HG03460 (cell line): ENCODE data around the gene TCF4.

Source experiments
- ATAC-seq: cut with Tn5 transposase; IDR thresholded peaks from one replicate; pipeline ENCODE4 v1.9.1; 2021; ENCODE audit not compliant: unreplicated experiment

Gene TCF4

DNA sequence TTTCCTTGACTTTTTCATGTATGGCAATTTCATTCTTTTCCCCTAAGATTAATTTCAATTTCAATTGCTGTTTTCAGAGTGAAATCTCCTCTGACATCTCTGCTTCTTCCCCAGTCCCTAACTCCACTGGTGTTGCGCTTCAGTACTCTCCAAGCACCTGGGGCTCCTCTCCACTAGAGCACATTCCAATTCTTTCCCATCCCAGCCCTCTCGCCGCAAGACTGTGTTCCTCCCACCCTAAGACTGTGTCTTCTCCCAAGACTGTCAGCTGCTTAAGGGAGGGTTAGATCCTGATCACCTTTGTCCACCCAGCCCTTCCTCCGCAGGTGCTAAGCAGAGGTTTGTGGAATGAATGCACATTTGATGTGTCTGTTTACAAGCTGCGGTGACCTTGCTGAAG, 373.0 kb downstream of the TCF4 start:
- no peak for ATAC-seq

- ATAC-seq = no peak
These were observed 373.5 kb downstream of the TCF4 start for GRCh38 chr18:55214534-55214933.

- ATAC-seq = no peak
These were observed 374.4 kb downstream of the TCF4 start for GRCh38 chr18:55213586-55213985.

DNA sequence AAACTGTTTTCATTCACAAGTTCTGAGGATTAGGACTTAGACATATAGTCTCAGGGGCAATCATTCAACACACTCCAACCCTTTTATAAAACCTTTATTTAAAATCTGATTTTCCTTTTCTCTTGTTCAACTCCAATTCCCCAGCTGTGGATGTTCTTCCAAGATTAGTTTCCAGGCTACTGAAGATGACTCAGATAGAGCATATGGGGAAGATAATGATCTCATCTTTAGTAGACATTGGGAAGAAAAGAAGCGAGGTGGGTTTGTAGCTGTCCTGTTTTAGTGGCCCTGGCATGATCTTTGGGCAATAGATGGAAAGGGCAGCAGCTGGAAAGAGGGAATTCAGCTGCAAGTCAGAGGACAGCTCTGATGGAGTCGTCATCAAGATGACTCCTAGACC, 381.1 kb downstream of the TCF4 start:
- no peak for ATAC-seq

GRCh38 chr18:55202232-55202917, 385.6 kb downstream of the TCF4 start:
- ATAC-seq = no peak

GRCh38 chr18:55199291-55199963, 388.6 kb downstream of the TCF4 start:
- no peak for ATAC-seq

GRCh38 chr18:55195863-55196262, 392.1 kb downstream of the TCF4 start:
- ATAC-seq = no peak

DNA sequence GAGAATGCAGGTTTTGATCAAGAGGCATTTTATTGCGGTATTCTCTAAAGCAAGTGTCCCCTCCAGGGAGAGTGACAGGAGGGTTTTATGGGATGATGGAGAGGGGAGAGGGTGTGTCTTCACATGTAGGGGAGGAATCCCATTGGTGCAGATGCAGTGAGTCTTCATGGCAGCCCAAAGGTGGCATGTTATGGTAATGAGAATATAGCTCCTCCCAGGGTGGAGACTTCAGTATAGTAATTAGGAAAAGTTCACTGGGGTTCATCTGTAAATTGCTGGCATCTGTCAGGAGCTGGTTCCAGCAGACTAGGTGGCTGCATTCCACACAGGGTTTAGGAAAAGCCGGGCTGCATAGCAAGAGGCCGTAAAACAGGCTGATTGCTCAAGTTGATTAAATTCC, 398.0 kb downstream of the TCF4 start:
- no peak for ATAC-seq

DNA sequence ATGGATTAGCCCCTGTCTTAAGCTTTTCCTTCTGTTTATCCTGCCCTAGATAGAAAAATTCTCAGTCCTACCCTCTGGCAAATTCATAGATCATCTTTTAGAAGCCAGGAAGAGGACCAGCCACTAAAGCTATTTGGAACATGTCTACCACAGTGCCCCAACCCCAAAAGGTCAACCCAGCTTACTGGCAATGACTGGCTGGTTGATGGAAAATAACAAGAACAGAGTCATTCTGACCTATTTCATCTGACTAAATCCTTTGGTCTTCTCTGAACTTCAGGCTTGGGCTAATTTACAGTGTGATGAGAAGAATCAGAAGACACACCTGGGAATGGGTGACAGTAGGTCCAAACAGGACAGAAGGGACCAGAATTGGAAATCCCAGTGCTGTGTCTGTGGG, 401.4 kb downstream of the TCF4 start:
- no peak for ATAC-seq

- no peak for ATAC-seq
These were observed 402.6 kb downstream of the TCF4 start for GRCh38 chr18:55185391-55185790.

- ATAC-seq = no peak
These were observed 408.2 kb downstream of the TCF4 start for GRCh38 chr18:55179835-55180234.

DNA sequence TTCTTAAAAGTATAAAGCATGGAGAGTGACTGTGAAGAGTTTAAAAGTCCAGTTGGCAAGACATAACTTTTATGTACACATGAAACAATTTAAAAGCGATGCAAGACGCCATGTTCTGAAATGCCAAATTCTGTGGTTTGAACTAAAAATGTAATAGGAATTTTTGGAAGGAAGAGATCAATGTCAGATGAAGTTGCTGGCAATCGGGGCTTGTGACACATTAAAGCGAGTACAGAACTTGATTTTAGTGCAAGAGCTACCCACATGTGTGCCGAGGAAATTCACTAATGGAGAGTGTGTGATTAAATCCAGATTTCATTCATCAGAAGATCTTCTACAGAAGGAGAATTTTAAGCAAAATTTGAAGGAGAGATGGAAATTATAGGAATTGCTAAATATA, 408.6 kb downstream of the TCF4 start:
- no peak for ATAC-seq

DNA sequence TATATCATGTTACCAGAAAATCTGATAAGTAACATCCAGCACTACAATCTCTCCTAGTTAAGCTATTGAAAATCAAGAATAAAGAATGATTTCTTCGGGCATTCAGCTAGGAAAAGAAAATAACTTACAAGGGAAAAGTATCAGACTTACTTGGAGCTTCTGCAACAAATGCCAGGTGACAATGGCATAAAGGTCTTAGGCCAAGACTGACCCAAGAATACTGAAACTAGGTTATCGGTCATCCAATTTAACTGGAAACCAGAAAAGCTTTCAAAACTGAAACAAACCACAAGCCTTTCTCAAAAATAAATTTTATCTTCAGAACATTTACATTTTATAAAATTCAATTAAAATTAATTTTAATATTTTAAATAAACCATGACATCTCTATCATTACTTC, 414.7 kb downstream of the TCF4 start:
- no peak for ATAC-seq
